ENCODE data around the gene GPALPP1. TPM values are rescaled to one million over a fixed set of nuclear protein-coding genes. Genes with fewer than 3 reads are reported as not detected.

Gene GPALPP1
- total and polyA plus RNA-seq, 3 donors from 2014 or later = 18.3 to 41.3 (median 33.8) TPM

DNA sequence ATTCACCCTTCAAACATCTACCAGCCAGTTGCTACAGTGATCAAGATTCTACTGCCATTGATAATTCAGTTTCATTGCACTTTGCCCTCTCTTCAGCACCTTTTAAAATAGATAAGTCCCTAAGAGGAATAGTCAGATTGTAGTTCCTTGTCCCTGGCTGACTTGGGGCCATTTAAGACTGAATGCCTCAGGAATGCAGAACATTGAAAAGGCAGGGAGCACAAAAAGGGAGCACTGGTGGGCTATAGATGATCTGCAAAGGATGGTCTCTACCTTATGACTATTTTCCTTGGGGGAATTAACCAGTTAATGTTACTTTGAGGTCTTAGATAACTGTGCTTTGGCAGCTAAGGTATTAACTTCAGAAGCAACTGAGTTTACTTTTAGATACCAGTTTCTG lies 46.9 kb downstream of the GPALPP1 start:
- no peak for TF ChIP-seq POLR2A (IDR thresholded peaks at IDR 0.05)
- TF ChIP-seq, protein P1, sequence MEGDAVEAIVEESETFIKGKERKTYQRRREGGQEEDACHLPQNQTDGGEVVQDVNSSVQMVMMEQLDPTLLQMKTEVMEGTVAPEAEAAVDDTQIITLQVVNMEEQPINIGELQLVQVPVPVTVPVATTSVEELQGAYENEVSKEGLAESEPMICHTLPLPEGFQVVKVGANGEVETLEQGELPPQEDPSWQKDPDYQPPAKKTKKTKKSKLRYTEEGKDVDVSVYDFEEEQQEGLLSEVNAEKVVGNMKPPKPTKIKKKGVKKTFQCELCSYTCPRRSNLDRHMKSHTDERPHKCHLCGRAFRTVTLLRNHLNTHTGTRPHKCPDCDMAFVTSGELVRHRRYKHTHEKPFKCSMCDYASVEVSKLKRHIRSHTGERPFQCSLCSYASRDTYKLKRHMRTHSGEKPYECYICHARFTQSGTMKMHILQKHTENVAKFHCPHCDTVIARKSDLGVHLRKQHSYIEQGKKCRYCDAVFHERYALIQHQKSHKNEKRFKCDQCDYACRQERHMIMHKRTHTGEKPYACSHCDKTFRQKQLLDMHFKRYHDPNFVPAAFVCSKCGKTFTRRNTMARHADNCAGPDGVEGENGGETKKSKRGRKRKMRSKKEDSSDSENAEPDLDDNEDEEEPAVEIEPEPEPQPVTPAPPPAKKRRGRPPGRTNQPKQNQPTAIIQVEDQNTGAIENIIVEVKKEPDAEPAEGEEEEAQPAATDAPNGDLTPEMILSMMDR (IDR thresholded peaks at IDR 0.05) = no peak

DNA sequence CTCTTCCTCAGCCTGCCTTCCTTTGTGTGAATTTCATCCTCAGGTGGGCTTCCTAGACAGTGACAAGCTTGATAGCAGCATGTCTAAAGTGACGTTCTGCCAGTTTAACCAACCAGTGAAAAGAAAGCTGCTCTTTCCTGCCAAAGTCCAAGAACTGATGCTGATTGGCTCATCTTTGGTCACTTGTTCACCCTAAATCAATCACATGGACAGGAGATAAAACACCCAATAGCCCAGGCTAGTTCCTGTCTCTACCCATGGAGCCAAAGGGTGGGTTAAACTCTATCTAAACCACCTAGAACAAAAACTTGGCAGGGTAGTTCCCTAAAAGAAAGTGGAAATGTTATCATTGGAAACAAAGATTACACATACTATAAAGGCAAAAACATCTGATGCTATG lies 50.8 kb downstream of the GPALPP1 start:
- Histone ChIP-seq H3K27me3 (no peaks in the 10 kb centered on the region), H3K4me3 (no peak overlapping the region), H3K9me3 (no peaks in the 10 kb centered on the region), H3K27ac (no peak overlapping the region), H3K4me1 (no peaks in the 10 kb centered on the region), H3K36me3 (ENCODE audit: low read depth, missing control alignments) (no peaks in the 10 kb centered on the region)
- DNase-seq = no peak
- intact Hi-C loops (cut with DNase I; ENCODE audit: low total_unique reads) = loop anchor here (10.0 kb wide), 1 partner anchor 265 kb away; no protein-coding TSS in a partner anchor
- no peak for TF ChIP-seq POLR2A (IDR thresholded peaks at IDR 0.05)
- TF ChIP-seq, protein P1 (IDR thresholded peaks at IDR 0.05) = no peak
- WGBS, 2 donors = 90 to 100% methylated on average over 1 of the region's 1 CpG

More for the DNA sequence above, 46.9 kb downstream of the GPALPP1 start:
- intact Hi-C loops (cut with DNase I; ENCODE audit: low total_unique reads) = no loop called here
- H3K36me3 ChIP-seq (ENCODE audit: low read depth, missing control alignments) = no peaks in the 10 kb centered on the region
- no peak for DNase-seq
- H3K27me3 ChIP-seq = no peaks in the 10 kb centered on the region
- no peaks in the 10 kb centered on the region for H3K9me3 ChIP-seq
- H3K4me3 ChIP-seq = no peak overlapping the region
- no peaks in the 10 kb centered on the region for H3K4me1 ChIP-seq
- no peak overlapping the region for H3K27ac ChIP-seq

DNA sequence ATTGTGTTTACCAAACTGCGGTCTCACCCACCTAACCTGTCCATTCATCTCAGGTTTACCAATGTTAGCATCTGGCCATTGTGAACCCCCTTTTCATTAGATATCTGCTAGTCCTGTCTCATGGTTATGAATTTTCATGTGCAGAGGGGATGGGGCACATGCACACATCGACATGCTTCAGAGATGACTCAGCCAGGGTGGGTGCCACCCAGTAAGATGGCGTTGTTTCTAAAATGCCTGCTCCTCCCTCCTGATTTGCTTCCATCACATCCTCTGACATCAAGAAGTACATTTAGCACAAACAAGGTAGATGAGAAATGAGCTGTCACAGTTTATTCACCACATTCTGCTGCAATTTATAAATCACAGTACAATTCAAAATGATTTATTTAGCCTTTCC lies 51.3 kb downstream of the GPALPP1 start:
- WGBS, 2 donors = 91 to 94% methylated on average over 3 of the region's 3 CpGs
- Histone ChIP-seq H3K36me3 (ENCODE audit: low read depth, missing control alignments) (no peaks in the 10 kb centered on the region), H3K4me3 (no peak overlapping the region), H3K9me3 (no peaks in the 10 kb centered on the region), H3K27me3 (no peaks in the 10 kb centered on the region), H3K4me1 (no peaks in the 10 kb centered on the region), H3K27ac (no peak overlapping the region)
- no peak for DNase-seq
- TF ChIP-seq, protein P1 (IDR thresholded peaks at IDR 0.05) = no peak
- TF ChIP-seq POLR2A (IDR thresholded peaks at IDR 0.05) = no peak
- intact Hi-C loops (cut with DNase I; ENCODE audit: low total_unique reads) = loop anchor here (10.0 kb wide), 1 partner anchor 264 kb away; no protein-coding TSS in a partner anchor

DNA sequence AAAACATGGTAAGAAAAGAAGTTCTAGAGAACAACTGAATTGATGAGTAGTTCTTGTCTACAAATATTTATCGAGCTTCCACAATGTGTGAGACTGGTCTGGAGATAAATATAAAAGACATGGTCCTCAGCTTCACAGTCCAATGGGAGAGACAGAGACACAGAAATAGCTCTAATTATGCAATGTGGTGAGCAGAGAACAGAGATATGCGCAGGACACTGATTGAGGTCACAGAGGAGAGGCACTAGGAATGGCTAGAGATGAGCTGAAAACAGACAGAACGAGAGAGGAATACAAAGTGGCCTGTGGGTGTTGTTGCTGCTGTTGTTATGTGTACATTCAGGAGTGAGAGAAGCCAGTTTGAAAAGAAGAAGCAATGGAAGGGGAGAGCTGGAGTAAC lies 53.2 kb downstream of the GPALPP1 start:
- Histone ChIP-seq H3K9me3 (no peaks in the 10 kb centered on the region), H3K27ac (no peak overlapping the region), H3K4me3 (no peak overlapping the region), H3K27me3 (no peaks in the 10 kb centered on the region), H3K4me1 (no peaks in the 10 kb centered on the region), H3K36me3 (ENCODE audit: low read depth, missing control alignments) (no peaks in the 10 kb centered on the region)
- DNase-seq = no peak
- intact Hi-C loops (cut with DNase I; ENCODE audit: low total_unique reads) = loop anchor here (10.0 kb wide), 1 partner anchor 262 kb away; no protein-coding TSS in a partner anchor
- TF ChIP-seq, protein P1 (IDR thresholded peaks at IDR 0.05) = no peak
- no peak for TF ChIP-seq POLR2A (IDR thresholded peaks at IDR 0.05)
- WGBS, 2 donors = 61 to 63% methylated on average over 3 of the region's 3 CpGs

DNA sequence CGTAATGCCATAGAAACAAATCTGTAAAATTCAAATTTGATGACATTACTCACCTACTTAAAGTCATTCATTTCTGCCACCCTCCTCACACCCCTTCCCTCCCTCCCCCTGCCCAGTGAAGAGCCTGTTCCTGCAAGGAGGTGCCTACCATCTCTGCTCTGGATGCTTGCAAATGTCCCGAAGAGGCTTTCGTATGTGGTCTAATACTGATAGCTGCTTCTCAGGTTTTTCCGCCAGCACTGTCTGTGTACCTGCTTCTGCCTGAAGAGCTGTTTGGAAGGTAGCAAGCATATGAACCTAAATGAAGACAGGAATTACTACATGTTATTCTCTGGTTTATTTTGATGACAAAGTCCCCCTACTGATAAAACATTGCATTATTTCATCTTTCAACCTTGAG lies 57.1 kb downstream of the GPALPP1 start:
- WGBS, 2 donors = 57 to 61% methylated on average over 4 of the region's 4 CpGs
- H3K27me3 ChIP-seq = no peaks in the 10 kb centered on the region
- no peak for DNase-seq
- no peak overlapping the region for H3K27ac ChIP-seq
- H3K36me3 ChIP-seq (ENCODE audit: low read depth, missing control alignments) = no peaks in the 10 kb centered on the region
- H3K9me3 ChIP-seq = no peaks in the 10 kb centered on the region
- H3K4me3 ChIP-seq = peak overlapping the region; percentile 37 to 51
- intact Hi-C loops (cut with DNase I; ENCODE audit: low total_unique reads) = loop anchor here (10.0 kb wide), 1 partner anchor 258 kb away; no protein-coding TSS in a partner anchor
- TF ChIP-seq, protein P1 (IDR thresholded peaks at IDR 0.05) = no peak
- TF ChIP-seq POLR2A (IDR thresholded peaks at IDR 0.05) = no peak
- H3K4me1 ChIP-seq = no peaks in the 10 kb centered on the region

Data from testis (tissue), 3 donors.